K562 (cell line): Measurements from ENCODE around the gene EEF1A2. TPM values are rescaled to one million over a fixed set of nuclear protein-coding genes. Genes with fewer than 3 reads are reported as not detected.

ENCODE experiments used
- BRD4 ChIP-seq: fragments of 200-600 bp; sonication (generic); IDR thresholded peaks from 2 replicates; pipeline ENCODE4 v1.6.1; 2017; ENCODE audit warnings: inconsistent platforms
- CAMTA2 ChIP-seq: fragments of 250-450 bp; sonication (Bioruptor Pico); conservative IDR thresholded peaks from 2 replicates; pipeline ENCODE4 v1.5.1; 2022
- DEAF1 ChIP-seq: fragments of 450-650 bp; formaldehyde crosslinking; IDR thresholded peaks from 2 replicates; pipeline ENCODE4 v1.4.0; 2020; ENCODE audit warnings: mild to moderate bottlenecking, moderate library complexity
- EHMT2 ChIP-seq: fragments of 450-650 bp; IDR thresholded peaks from 2 replicates; pipeline ENCODE4 v1.6.1; 2018; ENCODE audit warnings: antibody characterized with exemption
- EWSR1 ChIP-seq: fragments of 450-650 bp; IDR thresholded peaks from 2 replicates; pipeline ENCODE4 v1.6.1; 2018; ENCODE audit warnings: borderline replicate concordance, mild to moderate bottlenecking, low read depth, moderate library complexity; ENCODE audit not compliant: partially characterized antibody
- GABPB1 ChIP-seq: sonication (generic); formaldehyde crosslinking; IDR thresholded peaks from 2 replicates; pipeline ENCODE4 v1.8.0; 2022; ENCODE audit warnings: mild to moderate bottlenecking, missing genetic modification reagents
- GATAD2B ChIP-seq: fragments of 450-650 bp; IDR thresholded peaks from 2 replicates; pipeline ENCODE4 v1.6.1; 2017; ENCODE audit warnings: mild to moderate bottlenecking, borderline replicate concordance
- IRF9 ChIP-seq: fragments of 450-650 bp; IDR thresholded peaks from 2 replicates; pipeline ENCODE4 v1.6.1; 2016; ENCODE audit warnings: missing biosample characterization, missing genetic modification characterization
- NELFE ChIP-seq: IDR thresholded peaks from 2 replicates; pipeline ENCODE4 v1.6.1; 2011; ENCODE audit warnings: mild to moderate bottlenecking; ENCODE audit not compliant: insufficient read depth, insufficient read length
- NFE2L1 ChIP-seq: fragments of 450-650 bp; IDR thresholded peaks from 2 replicates; pipeline ENCODE4 v1.6.1; 2016; ENCODE audit warnings: missing genetic modification characterization, low read depth, mild to moderate bottlenecking, missing compliant biosample characterization, moderate library complexity, borderline replicate concordance
- PPARD ChIP-seq: fragments of 250-450 bp; sonication (Bioruptor Pico); IDR thresholded peaks from 2 replicates; pipeline ENCODE4 v1.8.0; 2022; ENCODE audit warnings: inconsistent platforms, mild to moderate bottlenecking, moderate library complexity
- SMARCE1 ChIP-seq: fragments of 450-650 bp; IDR thresholded peaks from 2 replicates; pipeline ENCODE4 v1.7.1; 2016; ENCODE audit warnings: mild to moderate bottlenecking
- UBTF ChIP-seq, 2 experiments: IDR thresholded peaks; 2 replicates each; pipeline ENCODE4 v1.6.1; 2012; ENCODE audit warnings: improper control_type of control experiment in 2 of 2, low read depth in 2 of 2, low read length in 2 of 2, borderline replicate concordance in 1 of 2
- ZNF384 ChIP-seq: IDR thresholded peaks from 2 replicates; pipeline ENCODE4 v1.6.1; 2012; ENCODE audit warnings: low read depth, low read length, improper control_type of control experiment
- polyA plus RNA-seq, 8 experiments: library from polyadenylated mRNA; depleted of rRNA in 4 of 8; stranded (reverse) in 5 of 8; unstranded in 3 of 8; fragments of >200 nt; fragmentation: Nextera tagmentation in 2 of 8; fragmentation: Illumina TruSeq in 1 of 8; extraction: Ambion mirVana in 2 of 8; extraction: Trizol in 1 of 8; gene quantifications; 2 replicates each; pipeline versions ENCODE4 v1.2.1 to v1.2.3, GENCODE V29; 2011 to 2014; ENCODE audit warnings: inconsistent platforms in 1 of 8, missing spikeins in 1 of 8
- total RNA-seq, 7 experiments: library from RNA; depleted of rRNA in 6 of 7; stranded (reverse); fragments of >200 nt in 6 of 7; fragmentation: Illumina TruSeq in 2 of 7; extraction: Trizol in 2 of 7; gene quantifications; 2 replicates each; pipeline versions ENCODE4 v1.2.1 to v1.2.3, GENCODE V29; 2011 to 2021; ENCODE audit warnings: low replicate concordance in 1 of 7
- TF ChIP-seq, protein P1 (sequence below): sonication (generic); formaldehyde crosslinking; IDR thresholded peaks from 2 replicates; pipeline ENCODE4 v1.8.1; 2023; ENCODE audit warnings: mild to moderate bottlenecking, missing genetic modification reagents

Gene EEF1A2
- total and polyA plus RNA-seq, 9 of the 15 experiments (the other 6 are each of a cell fraction or from before 2014, with no cell fraction given): 0.04 to 29.6 (median 11.5) TPM

- TF ChIP-seq BRD4: no peak
- TF ChIP-seq PPARD: no peak
- TF ChIP-seq DEAF1: no peak
- no peak for TF ChIP-seq GATAD2B
- no peak for TF ChIP-seq GABPB1 (CRISPR knock-in tag)
- TF ChIP-seq NELFE: no peak
- no peak for TF ChIP-seq NFE2L1 (tag)
- no peak for TF ChIP-seq EWSR1
- TF ChIP-seq CAMTA2 (CRISPR knock-in tag): no peak
- no peak for TF ChIP-seq SMARCE1
- TF ChIP-seq, protein P1, sequence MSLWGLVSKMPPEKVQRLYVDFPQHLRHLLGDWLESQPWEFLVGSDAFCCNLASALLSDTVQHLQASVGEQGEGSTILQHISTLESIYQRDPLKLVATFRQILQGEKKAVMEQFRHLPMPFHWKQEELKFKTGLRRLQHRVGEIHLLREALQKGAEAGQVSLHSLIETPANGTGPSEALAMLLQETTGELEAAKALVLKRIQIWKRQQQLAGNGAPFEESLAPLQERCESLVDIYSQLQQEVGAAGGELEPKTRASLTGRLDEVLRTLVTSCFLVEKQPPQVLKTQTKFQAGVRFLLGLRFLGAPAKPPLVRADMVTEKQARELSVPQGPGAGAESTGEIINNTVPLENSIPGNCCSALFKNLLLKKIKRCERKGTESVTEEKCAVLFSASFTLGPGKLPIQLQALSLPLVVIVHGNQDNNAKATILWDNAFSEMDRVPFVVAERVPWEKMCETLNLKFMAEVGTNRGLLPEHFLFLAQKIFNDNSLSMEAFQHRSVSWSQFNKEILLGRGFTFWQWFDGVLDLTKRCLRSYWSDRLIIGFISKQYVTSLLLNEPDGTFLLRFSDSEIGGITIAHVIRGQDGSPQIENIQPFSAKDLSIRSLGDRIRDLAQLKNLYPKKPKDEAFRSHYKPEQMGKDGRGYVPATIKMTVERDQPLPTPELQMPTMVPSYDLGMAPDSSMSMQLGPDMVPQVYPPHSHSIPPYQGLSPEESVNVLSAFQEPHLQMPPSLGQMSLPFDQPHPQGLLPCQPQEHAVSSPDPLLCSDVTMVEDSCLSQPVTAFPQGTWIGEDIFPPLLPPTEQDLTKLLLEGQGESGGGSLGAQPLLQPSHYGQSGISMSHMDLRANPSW: no peak
- TF ChIP-seq UBTF (IDR thresholded peaks at IDR 0.05; ENCODE audit: borderline replicate concordance in 1 of 2, low read depth in 2 of 2, low read length in 2 of 2): no peak
- peak; percentile 94 for TF ChIP-seq EHMT2
- no peak for TF ChIP-seq IRF9 (tag)
- no peak for TF ChIP-seq ZNF384
These were observed 37.6 kb downstream of the EEF1A2 start (continued) for GRCh38 chr20:63461104-63461763.
